ENCODE data around the gene XRCC6.

The XRCC6 gene

DNA sequence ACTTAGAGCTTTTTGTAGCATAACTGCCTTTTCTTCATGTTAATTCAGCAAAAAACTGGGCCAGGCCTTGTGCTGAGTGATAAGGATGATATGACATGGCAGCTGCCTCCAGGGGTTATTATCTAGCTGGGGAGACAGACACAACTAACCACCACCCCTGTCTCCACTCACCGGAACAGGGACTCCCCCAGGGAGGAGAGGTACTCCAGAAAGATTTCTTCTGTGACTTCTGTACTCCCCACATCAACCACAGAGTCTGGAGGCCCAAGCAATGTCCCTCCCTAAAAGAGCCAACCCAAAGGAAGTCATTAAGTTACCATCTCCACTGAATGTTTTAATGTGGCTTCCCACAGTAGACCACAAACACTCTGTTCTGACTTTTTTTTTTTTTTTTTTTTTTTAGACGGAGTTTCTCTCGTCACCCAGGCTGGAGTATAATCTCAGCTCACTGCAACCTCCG is 17.2 kb upstream of the XRCC6 start:
- peak; percentile 62 for DNase-seq (ENCODE audit: extremely low read depth, insufficient read length)
- H3K4me3 ChIP-seq (replicated peaks; ENCODE audit: low read depth, low read length): no peak overlapping the region
- peaks cover 32% of the 10 kb centered on the region for H3K36me3 ChIP-seq (ENCODE audit: control insufficient read depth, insufficient read depth, low read length)
- no peaks in the 10 kb centered on the region for H3K27me3 ChIP-seq (replicated peaks; ENCODE audit: control insufficient read depth, insufficient read depth, low read length)
- TF ChIP-seq, protein P1, sequence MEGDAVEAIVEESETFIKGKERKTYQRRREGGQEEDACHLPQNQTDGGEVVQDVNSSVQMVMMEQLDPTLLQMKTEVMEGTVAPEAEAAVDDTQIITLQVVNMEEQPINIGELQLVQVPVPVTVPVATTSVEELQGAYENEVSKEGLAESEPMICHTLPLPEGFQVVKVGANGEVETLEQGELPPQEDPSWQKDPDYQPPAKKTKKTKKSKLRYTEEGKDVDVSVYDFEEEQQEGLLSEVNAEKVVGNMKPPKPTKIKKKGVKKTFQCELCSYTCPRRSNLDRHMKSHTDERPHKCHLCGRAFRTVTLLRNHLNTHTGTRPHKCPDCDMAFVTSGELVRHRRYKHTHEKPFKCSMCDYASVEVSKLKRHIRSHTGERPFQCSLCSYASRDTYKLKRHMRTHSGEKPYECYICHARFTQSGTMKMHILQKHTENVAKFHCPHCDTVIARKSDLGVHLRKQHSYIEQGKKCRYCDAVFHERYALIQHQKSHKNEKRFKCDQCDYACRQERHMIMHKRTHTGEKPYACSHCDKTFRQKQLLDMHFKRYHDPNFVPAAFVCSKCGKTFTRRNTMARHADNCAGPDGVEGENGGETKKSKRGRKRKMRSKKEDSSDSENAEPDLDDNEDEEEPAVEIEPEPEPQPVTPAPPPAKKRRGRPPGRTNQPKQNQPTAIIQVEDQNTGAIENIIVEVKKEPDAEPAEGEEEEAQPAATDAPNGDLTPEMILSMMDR (IDR thresholded peaks at IDR 0.05; ENCODE audit: insufficient read depth, low read length, poor library complexity, severe bottlenecking): no peak

DNA sequence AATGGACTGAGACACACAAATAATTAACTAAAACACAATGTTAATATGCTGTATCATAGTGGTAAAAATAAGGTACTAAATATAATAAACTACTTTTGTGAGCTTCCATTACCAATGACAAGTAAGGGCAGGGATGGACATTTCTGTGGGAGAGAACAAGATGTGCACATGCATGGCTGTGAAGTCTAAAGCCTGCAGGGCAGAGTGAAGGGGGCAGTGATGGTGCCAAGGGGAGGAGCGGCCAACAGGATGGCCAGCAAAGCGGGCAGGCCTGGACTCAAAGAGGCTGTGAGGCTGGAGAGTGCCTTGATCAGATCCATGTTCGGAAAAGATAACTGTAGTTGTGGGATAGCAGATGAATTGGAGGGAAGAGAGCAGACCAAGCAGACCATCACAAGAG is 12.7 kb upstream of the XRCC6 start:
- TF ChIP-seq, protein P1 (IDR thresholded peaks at IDR 0.05; ENCODE audit: insufficient read depth, low read length, poor library complexity, severe bottlenecking): no peak
- Histone ChIP-seq H3K4me3 (replicated peaks; ENCODE audit: low read depth, low read length) (no peak overlapping the region), H3K27me3 (replicated peaks; ENCODE audit: control insufficient read depth, insufficient read depth, low read length) (no peaks in the 10 kb centered on the region), H3K36me3 (ENCODE audit: control insufficient read depth, insufficient read depth, low read length) (peaks cover 14% of the 10 kb centered on the region)
- no peak for DNase-seq (ENCODE audit: extremely low read depth, insufficient read length)

DNA sequence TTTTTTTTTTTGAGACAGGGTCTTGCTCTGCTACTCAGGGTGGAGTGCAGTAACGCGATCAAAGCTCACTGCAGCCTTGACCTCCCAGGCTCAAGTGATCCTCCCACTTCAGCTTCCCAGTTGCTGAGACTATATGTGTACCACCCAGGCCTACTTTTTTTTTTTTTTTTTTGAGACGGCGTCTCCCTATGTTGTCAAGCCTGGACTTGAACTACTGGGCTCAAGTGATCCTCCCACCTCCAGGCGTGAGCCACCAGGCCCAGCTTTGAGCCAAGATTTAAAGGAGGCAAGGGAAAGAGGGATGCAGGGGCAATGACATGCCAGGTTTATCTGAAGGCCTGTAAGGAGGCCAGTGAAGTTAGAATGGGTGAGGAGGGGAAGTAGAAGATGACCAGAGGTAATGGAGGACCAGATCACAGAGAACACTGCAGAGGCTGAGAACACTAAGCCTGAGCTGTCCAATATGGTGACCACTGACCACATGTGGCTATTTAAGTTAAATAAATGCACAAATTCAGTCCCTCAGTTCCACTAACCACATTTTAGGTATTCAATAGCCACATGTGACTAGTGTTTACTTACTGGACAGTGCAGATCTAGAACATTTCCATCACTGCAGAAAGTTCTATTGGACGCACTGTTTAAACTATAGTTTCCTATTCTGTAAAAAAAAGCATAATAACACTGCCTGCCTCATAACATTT is 8.3 kb upstream of the XRCC6 start:
- peaks cover 3% of the 10 kb centered on the region for H3K36me3 ChIP-seq (ENCODE audit: control insufficient read depth, insufficient read depth, low read length)
- TF ChIP-seq, protein P1 (IDR thresholded peaks at IDR 0.05; ENCODE audit: insufficient read depth, low read length, poor library complexity, severe bottlenecking): no peak

DNA sequence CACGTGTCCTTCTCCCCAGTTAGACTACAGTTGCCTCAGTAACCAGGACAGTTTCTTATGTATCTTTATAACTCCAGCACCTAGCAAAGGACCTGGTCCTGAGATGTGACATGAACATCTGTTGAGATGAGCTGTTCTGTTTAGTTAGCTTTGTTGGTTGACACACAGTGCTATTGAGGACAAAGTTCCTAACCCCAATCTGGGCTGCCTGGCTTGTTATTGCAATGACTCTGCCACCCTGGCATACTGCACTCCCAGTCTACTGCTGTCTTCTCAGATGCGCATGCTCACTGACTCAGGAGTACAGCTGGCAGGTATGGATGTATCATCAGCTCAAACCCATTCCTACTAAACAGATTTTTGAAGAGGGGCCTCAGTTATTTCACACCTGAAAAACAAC is 7.6 kb upstream of the XRCC6 start:
- peaks cover 3% of the 10 kb centered on the region for H3K36me3 ChIP-seq (ENCODE audit: control insufficient read depth, insufficient read depth, low read length)
- no peak for DNase-seq (ENCODE audit: extremely low read depth, insufficient read length)
- no peaks in the 10 kb centered on the region for H3K27me3 ChIP-seq (replicated peaks; ENCODE audit: control insufficient read depth, insufficient read depth, low read length)
- no peak overlapping the region for H3K4me3 ChIP-seq (replicated peaks; ENCODE audit: low read depth, low read length)
- TF ChIP-seq, protein P1 (IDR thresholded peaks at IDR 0.05; ENCODE audit: insufficient read depth, low read length, poor library complexity, severe bottlenecking): no peak

More for the DNA sequence above, 8.3 kb upstream of the XRCC6 start:
- no peak for DNase-seq (ENCODE audit: extremely low read depth, insufficient read length)
- no peak overlapping the region for H3K4me3 ChIP-seq (replicated peaks; ENCODE audit: low read depth, low read length)
- H3K27me3 ChIP-seq (replicated peaks; ENCODE audit: control insufficient read depth, insufficient read depth, low read length): no peaks in the 10 kb centered on the region

DNA sequence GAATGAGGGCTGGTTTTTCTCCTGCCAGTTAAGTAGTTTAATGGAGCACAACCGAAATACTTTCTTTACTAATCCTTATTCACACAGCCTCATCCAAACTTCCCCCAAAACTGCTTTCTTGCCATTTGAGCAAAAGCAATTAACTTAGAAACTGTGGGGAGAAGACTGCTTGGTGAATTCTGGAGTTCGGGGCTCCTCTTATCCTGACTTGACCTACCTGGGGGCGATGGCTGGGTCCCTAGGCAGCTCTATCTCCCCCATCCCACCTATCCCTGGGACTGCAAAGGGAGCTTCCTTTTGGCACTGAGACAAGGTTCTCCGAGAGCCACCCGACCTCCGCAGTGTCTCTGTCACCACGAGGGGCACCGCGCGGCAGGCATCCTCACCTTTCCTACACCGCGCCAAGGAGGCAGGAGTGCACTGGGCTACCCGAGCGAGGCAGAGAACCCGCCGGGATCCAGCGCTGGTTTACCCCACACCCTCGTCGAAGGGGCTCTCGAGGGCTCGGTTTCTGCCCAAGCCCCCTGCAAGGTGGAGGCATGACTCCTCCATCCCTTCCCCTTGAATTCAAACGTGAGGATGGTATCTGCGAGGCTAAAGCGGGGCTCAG is 1.0 kb upstream of the XRCC6 start:
- TF ChIP-seq, protein P1 (IDR thresholded peaks at IDR 0.05; ENCODE audit: insufficient read depth, low read length, poor library complexity, severe bottlenecking): no peak
- no peaks in the 10 kb centered on the region for H3K27me3 ChIP-seq (replicated peaks; ENCODE audit: control insufficient read depth, insufficient read depth, low read length)
- H3K4me3 ChIP-seq (replicated peaks; ENCODE audit: low read depth, low read length): peak overlapping the region; percentile 95
- DNase-seq (ENCODE audit: extremely low read depth, insufficient read length): peak; percentile 66
- peaks cover 2% of the 10 kb centered on the region for H3K36me3 ChIP-seq (ENCODE audit: control insufficient read depth, insufficient read depth, low read length)
